Tibial nerve (tissue), 4 donors: ENCODE results near the gene RNF126. TPM values are rescaled to one million over a fixed set of nuclear protein-coding genes. Genes with fewer than 3 reads are reported as not detected.
"Not testable (repeated sequence)": the region's sequence is repeated elsewhere in the genome, so short reads cannot be mapped to it uniquely, and the experiment has no call there.

Experiments used
- DNase-seq, 2 donors: peaks; one replicate each; pipeline ENCODE4 v3.0.0-alpha.2; 2019; ENCODE audit warnings: low spot score in 2 of 2
- H3K27ac ChIP-seq, 4 donors: fragments of 200-600 bp; sonication (generic) in 3 of 4; one replicate each; pipeline ENCODE4 v1.5.1; 2017 to 2019; ENCODE audit warnings: mild to moderate bottlenecking in 1 of 4
- H3K27me3 ChIP-seq, 2 donors: fragments of 200-600 bp; sonication (generic) in 1 of 2; one replicate each; pipeline versions ENCODE4 v1.5.1 to v1.6.0; 2017 to 2019
- H3K36me3 ChIP-seq, 3 donors: fragments of 200-600 bp; sonication (generic); one replicate each; pipeline ENCODE4 v1.5.1; 2018 to 2019
- H3K4me1 ChIP-seq, 4 donors: fragments of 200-600 bp; sonication (generic) in 3 of 4; one replicate each; pipeline ENCODE4 v1.5.1; 2017 to 2019
- H3K4me3 ChIP-seq, 4 donors: fragments of 200-600 bp; sonication (generic) in 3 of 4; one replicate each; pipeline ENCODE4 v1.5.1; 2017 to 2019; ENCODE audit warnings: mild to moderate bottlenecking in 1 of 4, moderate library complexity in 1 of 4
- H3K9me3 ChIP-seq, 4 donors: fragments of 200-600 bp; sonication (generic) in 3 of 4; one replicate each; pipeline ENCODE4 v1.5.1; 2017 to 2019
- EP300 ChIP-seq, 2 donors: sonication (generic); formaldehyde crosslinking; IDR thresholded peaks; one replicate each; pipeline ENCODE4 v1.6.1; 2017; ENCODE audit warnings: antibody characterized with exemption in 2 of 2, mild to moderate bottlenecking in 1 of 2
- POLR2A ChIP-seq, 2 donors: fragments of 450-650 bp; IDR thresholded peaks; one replicate each; pipeline ENCODE4 v1.6.1; 2017; ENCODE audit warnings: antibody characterized with exemption in 2 of 2, mild to moderate bottlenecking in 2 of 2, moderate library complexity in 2 of 2
- WGBS, 2 donors: methylation state at CpG; one replicate each; pipeline ENCODE4 v1.1.5; 2018; 5-methylcytosine and 5-hydroxymethylcytosine counted together
- total RNA-seq, 4 donors: library from RNA; depleted of rRNA; stranded (reverse); fragments of >200 nt; gene quantifications; one replicate each; pipeline ENCODE4 v1.1.0, GENCODE V29; 2016
- TF ChIP-seq, protein P1 (sequence below), 5 experiments: fragments of 200-600 bp in 3 of 5; fragments of 450-650 bp in 2 of 5; sonication (generic) in 3 of 5; IDR thresholded peaks; one replicate each; pipeline ENCODE4 v1.5.1; 2016 to 2019; ENCODE audit warnings: antibody characterized with exemption in 5 of 5, mild to moderate bottlenecking in 3 of 5, moderate library complexity in 2 of 5

The RNF126 gene
- total RNA-seq, 4 donors from 2014 or later: 38.0 to 90.9 (median 55.3) TPM

DNA sequence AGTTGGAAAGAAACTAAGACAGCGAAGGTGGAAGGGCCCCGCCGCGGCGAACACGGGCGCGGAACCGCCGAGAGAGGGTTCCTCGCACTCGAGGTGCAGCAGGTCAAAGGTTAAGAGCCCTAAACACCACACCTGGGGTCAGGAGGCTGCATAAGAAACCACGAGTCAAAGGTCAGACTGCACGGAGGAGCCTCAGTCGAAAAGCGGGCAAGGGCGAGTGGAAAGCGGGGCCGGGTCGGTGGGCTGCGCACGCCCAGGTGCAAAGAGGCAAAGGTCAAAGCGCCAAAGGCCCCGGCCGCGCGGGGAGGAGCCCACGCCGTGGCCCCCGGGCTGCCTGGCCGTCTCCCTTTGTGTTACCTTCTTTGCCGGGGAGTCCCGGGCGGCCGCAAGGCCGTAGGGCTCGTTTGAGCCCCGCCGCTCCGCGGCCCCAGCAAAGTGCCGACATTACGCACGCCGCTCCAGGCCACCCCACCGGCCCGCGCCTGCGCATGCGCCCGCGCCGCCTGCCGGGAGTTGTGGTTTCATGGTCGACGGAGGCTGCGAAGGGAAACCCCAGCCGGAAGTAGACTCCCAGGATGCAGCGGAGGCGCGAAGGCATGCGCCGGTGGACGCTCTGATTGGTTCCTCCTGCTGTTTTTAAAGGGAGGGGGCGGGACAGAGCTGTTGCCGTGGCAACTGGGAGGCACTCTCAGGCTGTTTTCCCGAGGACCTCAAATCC, 29.8 kb downstream of the RNF126 start, which contains the start of gene POLRMT:
POLRMT (minus strand) TSS at position 470 of the 718 bp plus-strand sequence; CDS start at position 445, 25 bp downstream.
- peak within 1 kb of the TSS; percentile 71 to 95 (median 88) for H3K4me3 ChIP-seq
- TF ChIP-seq, protein P1, sequence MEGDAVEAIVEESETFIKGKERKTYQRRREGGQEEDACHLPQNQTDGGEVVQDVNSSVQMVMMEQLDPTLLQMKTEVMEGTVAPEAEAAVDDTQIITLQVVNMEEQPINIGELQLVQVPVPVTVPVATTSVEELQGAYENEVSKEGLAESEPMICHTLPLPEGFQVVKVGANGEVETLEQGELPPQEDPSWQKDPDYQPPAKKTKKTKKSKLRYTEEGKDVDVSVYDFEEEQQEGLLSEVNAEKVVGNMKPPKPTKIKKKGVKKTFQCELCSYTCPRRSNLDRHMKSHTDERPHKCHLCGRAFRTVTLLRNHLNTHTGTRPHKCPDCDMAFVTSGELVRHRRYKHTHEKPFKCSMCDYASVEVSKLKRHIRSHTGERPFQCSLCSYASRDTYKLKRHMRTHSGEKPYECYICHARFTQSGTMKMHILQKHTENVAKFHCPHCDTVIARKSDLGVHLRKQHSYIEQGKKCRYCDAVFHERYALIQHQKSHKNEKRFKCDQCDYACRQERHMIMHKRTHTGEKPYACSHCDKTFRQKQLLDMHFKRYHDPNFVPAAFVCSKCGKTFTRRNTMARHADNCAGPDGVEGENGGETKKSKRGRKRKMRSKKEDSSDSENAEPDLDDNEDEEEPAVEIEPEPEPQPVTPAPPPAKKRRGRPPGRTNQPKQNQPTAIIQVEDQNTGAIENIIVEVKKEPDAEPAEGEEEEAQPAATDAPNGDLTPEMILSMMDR (IDR thresholded peaks at IDR 0.05): peak in 2 of 5 experiments; percentile 44 to 48
- TF ChIP-seq EP300 (IDR thresholded peaks at IDR 0.05) (peak; percentile 77 to 81), POLR2A (IDR thresholded peaks at IDR 0.05) (peak in 1 of 2 donors; percentile 52)
- no peaks in the 10 kb centered on the region for H3K9me3 ChIP-seq
- peak; percentile 98 for DNase-seq
- H3K4me1 ChIP-seq: peaks cover 0 to 37% (median 18%) of the 10 kb centered on the region in 4 donors
- peaks cover 0 to 31% (median 5%) of the 10 kb centered on the region in 3 donors for H3K36me3 ChIP-seq
- H3K27me3 ChIP-seq: no peaks in the 10 kb centered on the region
- H3K27ac ChIP-seq: peak within 1 kb of the TSS; percentile 56 to 85 (median 78)
- 1% methylated on average over 37 to 45 of the region's 67 CpGs for WGBS, 2 donors

DNA sequence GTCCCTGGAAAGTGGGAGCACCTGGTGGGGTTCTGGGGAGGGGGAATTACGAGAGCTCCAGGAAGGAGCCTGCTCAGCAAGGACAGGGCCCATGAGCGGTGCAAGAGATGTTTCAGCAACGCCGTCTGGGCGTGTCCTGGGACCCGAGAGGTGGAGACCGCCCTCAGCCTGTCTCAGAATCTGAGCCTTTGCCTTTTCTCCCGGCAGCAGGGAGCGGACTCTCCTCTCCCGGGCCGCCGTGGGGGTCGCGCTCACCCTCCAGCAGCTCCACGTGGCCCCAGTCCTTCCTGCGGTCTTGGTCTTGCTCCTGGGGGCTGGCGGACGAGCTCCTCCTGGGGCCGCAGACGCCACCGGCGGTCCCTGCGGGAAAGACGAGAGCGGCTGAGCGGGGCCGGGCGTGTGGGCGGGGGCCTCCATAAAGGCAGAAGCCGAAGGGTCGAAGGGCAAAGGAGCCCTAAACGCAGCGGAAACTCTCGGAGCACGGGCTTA, 30.4 kb downstream of the RNF126 start:
- no peaks in the 10 kb centered on the region for H3K9me3 ChIP-seq
- H3K27ac ChIP-seq: peak overlapping the region; percentile 7 to 85 (median 74)
- H3K36me3 ChIP-seq: peaks cover 0 to 36% (median 9%) of the 10 kb centered on the region in 3 donors
- H3K27me3 ChIP-seq: no peaks in the 10 kb centered on the region
- H3K4me3 ChIP-seq: peak overlapping the region; percentile 71 to 95 (median 88)
- TF ChIP-seq POLR2A (IDR thresholded peaks at IDR 0.05) (no peak), EP300 (IDR thresholded peaks at IDR 0.05) (no peak)
- TF ChIP-seq, protein P1 (IDR thresholded peaks at IDR 0.05): no peak
- WGBS, 2 donors: 0 to 15% methylated on average over 12 to 20 of the region's 35 CpGs
- H3K4me1 ChIP-seq: peaks cover 0 to 37% (median 18%) of the 10 kb centered on the region in 4 donors
- DNase-seq: peak in 1 of 2 donors; percentile 52

DNA sequence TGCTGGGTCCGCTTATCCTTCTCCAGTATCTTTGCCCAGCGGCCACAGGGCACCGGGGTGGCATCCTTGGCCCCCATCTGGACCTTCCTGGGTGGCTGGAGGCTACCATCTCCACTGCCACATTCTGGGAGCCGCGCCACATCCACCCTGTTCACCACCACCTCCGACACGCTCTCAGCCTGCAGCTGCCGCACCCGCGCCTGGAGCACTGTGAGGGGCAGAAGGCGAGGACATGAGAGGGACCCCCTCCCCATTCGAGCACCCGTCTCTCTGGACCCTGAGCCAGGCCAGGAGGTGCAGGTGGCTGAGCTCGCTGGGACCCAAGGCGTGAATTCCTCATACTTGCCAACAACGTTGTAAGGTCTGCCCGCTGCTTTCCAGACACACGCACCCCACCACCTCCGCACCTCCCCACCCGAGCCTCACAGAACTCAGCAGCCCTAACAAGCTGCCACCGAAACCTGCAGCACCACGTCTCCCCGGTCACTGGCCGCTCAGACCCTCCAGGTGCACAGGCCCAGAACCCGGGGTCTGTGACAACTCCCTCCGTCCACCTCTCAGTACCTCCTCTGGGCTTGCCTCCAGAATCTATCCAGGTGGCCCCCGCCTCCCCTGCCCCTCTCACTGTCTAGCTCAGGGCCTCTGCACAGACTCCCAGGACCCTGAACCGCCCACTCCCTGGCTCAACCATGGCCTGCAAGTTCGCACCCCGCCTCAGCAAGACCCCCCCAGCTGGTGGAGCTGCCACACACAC, 32.9 kb downstream of the RNF126 start:
- TF ChIP-seq POLR2A (IDR thresholded peaks at IDR 0.05): no peak

DNA sequence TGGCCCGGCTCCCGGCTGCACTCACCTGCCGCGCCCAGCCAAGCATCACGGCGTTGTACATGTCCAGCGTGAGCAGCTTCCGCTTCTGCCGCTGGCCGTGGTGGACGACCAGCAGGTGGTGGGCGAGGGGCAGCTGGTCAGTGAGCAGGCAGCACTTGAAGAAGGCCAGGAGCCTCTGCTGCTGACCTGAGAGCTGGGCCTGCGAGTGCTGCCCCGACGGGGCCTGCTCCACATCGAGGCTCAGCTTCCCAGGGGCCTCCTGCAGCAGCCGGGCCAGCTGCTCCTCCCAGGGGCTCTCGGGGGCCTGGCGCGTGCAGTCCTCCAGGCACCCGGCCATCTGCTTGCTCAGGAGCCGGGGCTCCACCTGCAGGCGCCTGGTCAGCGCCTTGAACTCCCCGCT, 33.5 kb downstream of the RNF126 start:
- Histone ChIP-seq H3K36me3 (peaks cover 3 to 63% (median 9%) of the 10 kb centered on the region in 3 donors), H3K4me1 (peaks cover 0 to 40% (median 16%) of the 10 kb centered on the region in 4 donors)
- WGBS, 2 donors: 79 to 84% methylated on average over 12 to 19 of the region's 25 CpGs
- not testable (repeated sequence) for H3K27ac ChIP-seq, DNase-seq, H3K4me3 ChIP-seq, H3K9me3 ChIP-seq, H3K27me3 ChIP-seq

More for the DNA sequence above, 32.9 kb downstream of the RNF126 start:
- Histone ChIP-seq H3K4me3 (no peak overlapping the region), H3K36me3 (peaks cover 3 to 56% (median 9%) of the 10 kb centered on the region in 3 donors), H3K4me1 (peaks cover 0 to 37% (median 18%) of the 10 kb centered on the region in 4 donors), H3K27ac (no peak overlapping the region), H3K9me3 (no peaks in the 10 kb centered on the region), H3K27me3 (no peaks in the 10 kb centered on the region)
- no peak for DNase-seq
- 91 to 92% methylated on average over 30 of the region's 30 CpGs for WGBS, 2 donors

DNA sequence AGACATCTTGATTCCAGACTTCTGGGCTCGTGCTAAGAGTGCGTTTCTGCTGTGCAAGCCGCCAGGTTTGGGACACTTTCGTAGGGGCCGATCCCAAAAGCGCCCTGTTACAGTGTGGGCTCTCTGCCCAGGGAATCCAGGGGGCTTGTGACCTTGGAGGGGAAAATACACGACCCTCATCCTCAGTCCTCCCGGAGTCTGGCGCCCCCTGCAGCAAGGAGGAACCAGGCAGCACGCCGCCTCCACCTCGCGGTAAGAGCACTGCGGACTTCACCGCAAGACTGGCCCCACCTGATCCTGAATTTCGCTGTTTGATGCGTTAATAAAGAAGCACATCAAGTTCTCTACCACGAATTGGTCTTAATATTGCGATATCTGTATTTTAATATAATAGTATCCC, 34.8 kb downstream of the RNF126 start:
- TF ChIP-seq EP300 (IDR thresholded peaks at IDR 0.05) (no peak), POLR2A (IDR thresholded peaks at IDR 0.05) (no peak)
- TF ChIP-seq, protein P1 (IDR thresholded peaks at IDR 0.05): no peak
- Histone ChIP-seq H3K27me3 (no peaks in the 10 kb centered on the region), H3K4me3 (no peak overlapping the region), H3K27ac (no peak overlapping the region), H3K36me3 (peaks cover 3 to 76% (median 9%) of the 10 kb centered on the region in 3 donors), H3K4me1 (peaks cover 0 to 44% (median 8%) of the 10 kb centered on the region in 4 donors), H3K9me3 (no peaks in the 10 kb centered on the region)
- DNase-seq: no peak
- 85 to 91% methylated on average over 19 of the region's 19 CpGs for WGBS, 2 donors

DNA sequence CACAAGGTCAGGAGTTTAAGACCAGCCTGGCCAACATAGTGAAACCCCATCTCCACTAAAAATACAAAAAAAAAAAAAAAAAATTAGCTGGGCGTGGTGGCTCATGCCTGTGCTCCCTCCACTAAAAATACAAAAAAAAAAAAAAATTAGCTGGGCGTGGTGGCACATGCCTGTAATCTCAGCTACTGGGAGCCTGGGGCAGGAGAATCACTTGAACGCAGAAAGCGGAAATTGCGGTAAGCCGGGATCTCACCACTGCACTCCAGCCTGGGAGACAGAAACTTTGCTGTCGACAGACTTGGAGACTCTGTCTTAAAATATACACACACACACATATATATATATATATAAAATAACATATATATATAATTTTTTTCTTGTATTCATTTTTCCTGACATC, 36.4 kb downstream of the RNF126 start:
- peaks cover 3 to 92% (median 9%) of the 10 kb centered on the region in 3 donors for H3K36me3 ChIP-seq
- not testable (repeated sequence) for DNase-seq

More for the DNA sequence above, 36.4 kb downstream of the RNF126 start:
- not testable (repeated sequence) for H3K4me3 ChIP-seq, H3K27ac ChIP-seq, H3K9me3 ChIP-seq, H3K27me3 ChIP-seq
- 88 to 95% methylated on average over 7 of the region's 7 CpGs for WGBS, 2 donors
- H3K4me1 ChIP-seq: peaks cover 0 to 40% (median 0%) of the 10 kb centered on the region in 4 donors
